Measurements from ENCODE around the gene TPD52L1.

The TPD52L1 gene

DNA sequence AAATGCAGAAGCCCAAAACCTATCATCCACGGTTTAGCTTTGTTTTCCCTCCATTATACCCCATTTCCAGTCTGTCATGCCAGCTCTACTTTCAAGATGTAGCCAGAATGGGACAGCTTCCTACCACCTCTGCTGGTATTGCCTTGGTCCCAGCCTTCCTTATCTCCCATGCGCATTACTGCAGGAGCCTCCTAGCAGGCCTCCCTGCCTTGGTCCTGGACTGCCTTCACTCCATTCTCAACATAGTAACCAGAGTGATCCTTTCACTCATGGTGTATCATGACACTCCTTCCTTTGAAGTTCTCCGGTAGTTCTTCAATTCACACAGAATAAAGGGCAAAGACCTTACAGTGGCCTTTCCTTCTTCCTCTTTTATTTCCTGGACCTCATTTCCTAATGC, 15.9 kb downstream of the TPD52L1 start:
- no peak for DNase-seq (ENCODE audit: low read depth)
- TF ChIP-seq, protein P1, sequence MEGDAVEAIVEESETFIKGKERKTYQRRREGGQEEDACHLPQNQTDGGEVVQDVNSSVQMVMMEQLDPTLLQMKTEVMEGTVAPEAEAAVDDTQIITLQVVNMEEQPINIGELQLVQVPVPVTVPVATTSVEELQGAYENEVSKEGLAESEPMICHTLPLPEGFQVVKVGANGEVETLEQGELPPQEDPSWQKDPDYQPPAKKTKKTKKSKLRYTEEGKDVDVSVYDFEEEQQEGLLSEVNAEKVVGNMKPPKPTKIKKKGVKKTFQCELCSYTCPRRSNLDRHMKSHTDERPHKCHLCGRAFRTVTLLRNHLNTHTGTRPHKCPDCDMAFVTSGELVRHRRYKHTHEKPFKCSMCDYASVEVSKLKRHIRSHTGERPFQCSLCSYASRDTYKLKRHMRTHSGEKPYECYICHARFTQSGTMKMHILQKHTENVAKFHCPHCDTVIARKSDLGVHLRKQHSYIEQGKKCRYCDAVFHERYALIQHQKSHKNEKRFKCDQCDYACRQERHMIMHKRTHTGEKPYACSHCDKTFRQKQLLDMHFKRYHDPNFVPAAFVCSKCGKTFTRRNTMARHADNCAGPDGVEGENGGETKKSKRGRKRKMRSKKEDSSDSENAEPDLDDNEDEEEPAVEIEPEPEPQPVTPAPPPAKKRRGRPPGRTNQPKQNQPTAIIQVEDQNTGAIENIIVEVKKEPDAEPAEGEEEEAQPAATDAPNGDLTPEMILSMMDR (IDR thresholded peaks at IDR 0.05; ENCODE audit: low read length, missing control alignments), result no peak
- no peak overlapping the region for H3K4me3 ChIP-seq (replicated peaks; ENCODE audit: low read depth, low read length)

- peak; percentile 35 for DNase-seq (ENCODE audit: low read depth)
- TF ChIP-seq, protein P1 (IDR thresholded peaks at IDR 0.05; ENCODE audit: low read length, missing control alignments), result no peak
Observed at GRCh38 chr6:125170376-125170775, 16.8 kb downstream of the TPD52L1 start.

DNA sequence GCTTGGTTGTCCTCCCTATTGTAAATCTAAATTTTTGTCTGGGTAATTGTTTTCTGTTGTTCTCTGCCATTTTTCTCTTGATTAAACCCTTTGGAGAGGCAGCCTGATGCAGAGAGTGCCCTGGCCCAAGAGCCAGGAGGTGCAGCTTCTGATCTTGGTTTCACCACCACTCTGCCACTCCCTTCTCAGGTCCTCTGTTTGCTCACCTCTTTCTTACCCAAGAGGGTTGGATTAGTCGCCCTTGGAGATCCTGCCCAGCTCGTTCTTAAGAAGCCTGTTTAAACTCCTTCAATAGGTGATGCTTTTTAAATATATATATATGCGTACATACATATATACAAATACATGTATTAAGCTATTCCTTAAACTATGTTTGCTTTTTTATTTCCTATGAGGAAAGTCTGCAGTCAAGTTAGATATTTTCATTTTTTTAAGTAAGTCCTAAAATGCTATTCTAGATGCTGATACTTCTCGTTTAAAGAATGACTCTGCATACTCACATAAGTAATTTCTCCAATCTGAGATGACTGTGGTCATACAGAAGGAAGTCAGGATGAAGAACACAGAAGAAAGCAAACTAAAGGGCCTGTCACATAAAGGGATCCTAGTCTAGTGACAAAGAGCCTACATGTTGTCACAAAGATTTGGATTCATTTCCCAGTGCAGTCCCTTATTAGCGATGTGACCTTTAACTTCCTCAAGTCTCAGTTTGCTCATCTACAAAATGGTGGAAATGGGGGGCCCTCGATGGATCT, 19.9 kb downstream of the TPD52L1 start:
- no peak overlapping the region for H3K4me3 ChIP-seq (replicated peaks; ENCODE audit: low read depth, low read length)
- no peak for DNase-seq (ENCODE audit: low read depth)
- TF ChIP-seq, protein P1 (IDR thresholded peaks at IDR 0.05; ENCODE audit: low read length, missing control alignments), result no peak

More at GRCh38 chr6:125170376-125170775, 16.8 kb downstream of the TPD52L1 start:
- no peak overlapping the region for H3K4me3 ChIP-seq (replicated peaks; ENCODE audit: low read depth, low read length)

DNA sequence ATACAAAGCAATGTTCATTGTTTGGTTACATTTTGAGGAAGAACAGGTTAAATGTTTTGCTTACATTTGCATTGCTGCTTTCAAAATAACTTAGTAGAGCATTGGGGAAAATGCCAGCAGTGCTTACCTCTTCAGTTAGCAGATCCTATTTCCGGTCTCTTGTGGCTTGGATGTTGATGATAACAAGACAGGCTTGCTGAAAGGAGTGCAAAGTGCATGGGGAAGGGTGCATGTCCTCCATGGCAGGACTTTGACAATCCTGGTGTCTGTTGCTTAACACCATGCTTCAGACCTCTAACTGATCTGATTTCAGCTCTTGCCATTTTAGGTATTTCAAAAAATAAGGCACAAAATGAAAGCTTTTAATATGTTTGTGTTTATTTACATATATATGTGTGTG, 21.1 kb downstream of the TPD52L1 start:
- TF ChIP-seq, protein P1 (IDR thresholded peaks at IDR 0.05; ENCODE audit: low read length, missing control alignments), result no peak
- H3K4me3 ChIP-seq (replicated peaks; ENCODE audit: low read depth, low read length), result no peak overlapping the region

DNA sequence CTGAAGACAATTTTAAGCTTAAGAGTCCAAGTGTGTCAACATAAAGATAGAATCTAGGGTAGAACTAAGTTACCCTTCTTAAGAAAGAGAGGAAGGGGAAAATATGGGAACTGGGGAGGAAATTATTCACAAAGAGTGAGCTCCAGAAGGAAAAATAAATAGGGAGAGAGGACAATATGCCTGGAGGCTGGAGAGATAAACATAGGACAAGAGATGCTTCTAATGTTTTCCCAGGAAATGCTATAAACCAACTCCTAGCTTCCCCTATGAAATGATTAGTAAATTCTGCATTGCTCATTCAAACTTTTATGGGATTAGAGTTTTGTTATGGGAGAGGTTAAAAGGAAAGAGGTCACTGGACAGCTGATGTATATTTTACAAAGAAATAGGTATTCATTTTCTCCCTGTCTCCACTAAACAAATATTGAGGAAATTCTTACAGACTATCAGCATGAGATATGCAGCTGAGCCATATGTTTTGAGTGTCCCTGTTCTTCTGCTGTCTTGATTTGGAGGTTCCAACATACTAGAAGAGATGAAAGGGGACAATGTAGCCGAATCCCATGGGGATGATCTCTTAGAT, 22.0 kb downstream of the TPD52L1 start:
- no peak overlapping the region for H3K4me3 ChIP-seq (replicated peaks; ENCODE audit: low read depth, low read length)
- TF ChIP-seq, protein P1 (IDR thresholded peaks at IDR 0.05; ENCODE audit: low read length, missing control alignments), result no peak
- no peak for DNase-seq (ENCODE audit: low read depth)

More for the DNA sequence above, 21.1 kb downstream of the TPD52L1 start:
- DNase-seq (ENCODE audit: low read depth), result no peak

- TF ChIP-seq, protein P1 (IDR thresholded peaks at IDR 0.05; ENCODE audit: low read length, missing control alignments), result no peak
- H3K4me3 ChIP-seq (replicated peaks; ENCODE audit: low read depth, low read length), result no peak overlapping the region
- no peak for DNase-seq (ENCODE audit: low read depth)
Observed at GRCh38 chr6:125182237-125183008, 28.9 kb downstream of the TPD52L1 start.
